ENCODE measurements around the gene EXOC6.
"Not testable (repeated sequence)": the region's sequence is repeated elsewhere in the genome, so short reads cannot be mapped to it uniquely, and the experiment has no call there.

Gene EXOC6

DNA sequence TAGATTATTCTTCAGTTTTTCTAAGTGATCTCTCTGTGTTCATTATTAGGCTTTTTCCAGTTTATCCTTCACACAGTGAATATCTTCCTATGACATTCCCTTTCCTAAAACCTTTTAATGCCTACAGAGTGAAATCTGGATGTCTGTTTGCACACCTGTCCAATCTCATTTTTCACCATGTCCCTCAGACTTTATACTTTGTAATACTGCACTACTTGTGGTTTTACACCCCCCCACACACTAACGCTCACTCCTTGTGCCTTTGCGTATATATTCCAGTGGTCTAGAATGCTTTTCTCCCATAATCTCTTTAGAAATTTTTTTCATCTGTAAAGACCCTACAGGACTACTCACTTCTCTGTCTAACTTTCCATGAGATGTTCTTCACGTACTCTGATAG is 98.2 kb downstream of the EXOC6 start:
- no peak for DNase-seq (ENCODE audit: low read depth in 2 of 2)

DNA sequence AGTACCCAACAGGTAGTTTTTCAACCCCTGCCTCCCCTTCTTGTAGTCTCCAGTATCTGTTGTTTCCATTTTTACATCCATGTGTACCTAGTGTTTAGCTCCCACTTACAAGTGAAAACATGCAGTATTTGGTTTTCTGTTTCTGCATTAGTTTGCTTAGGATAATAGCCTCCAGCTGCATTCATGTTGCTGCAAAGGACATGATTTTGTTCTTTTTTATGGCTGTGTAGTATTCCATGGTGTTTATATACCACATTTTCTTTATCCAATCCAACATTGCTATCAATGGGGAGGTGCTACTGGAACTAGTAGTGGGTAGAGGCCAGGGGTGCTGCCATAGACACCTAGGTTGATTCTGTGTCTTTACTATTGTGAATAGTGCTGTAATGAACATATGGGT is 104.3 kb downstream of the EXOC6 start:
- not testable (repeated sequence) for DNase-seq (ENCODE audit: low read depth in 2 of 2)

DNA sequence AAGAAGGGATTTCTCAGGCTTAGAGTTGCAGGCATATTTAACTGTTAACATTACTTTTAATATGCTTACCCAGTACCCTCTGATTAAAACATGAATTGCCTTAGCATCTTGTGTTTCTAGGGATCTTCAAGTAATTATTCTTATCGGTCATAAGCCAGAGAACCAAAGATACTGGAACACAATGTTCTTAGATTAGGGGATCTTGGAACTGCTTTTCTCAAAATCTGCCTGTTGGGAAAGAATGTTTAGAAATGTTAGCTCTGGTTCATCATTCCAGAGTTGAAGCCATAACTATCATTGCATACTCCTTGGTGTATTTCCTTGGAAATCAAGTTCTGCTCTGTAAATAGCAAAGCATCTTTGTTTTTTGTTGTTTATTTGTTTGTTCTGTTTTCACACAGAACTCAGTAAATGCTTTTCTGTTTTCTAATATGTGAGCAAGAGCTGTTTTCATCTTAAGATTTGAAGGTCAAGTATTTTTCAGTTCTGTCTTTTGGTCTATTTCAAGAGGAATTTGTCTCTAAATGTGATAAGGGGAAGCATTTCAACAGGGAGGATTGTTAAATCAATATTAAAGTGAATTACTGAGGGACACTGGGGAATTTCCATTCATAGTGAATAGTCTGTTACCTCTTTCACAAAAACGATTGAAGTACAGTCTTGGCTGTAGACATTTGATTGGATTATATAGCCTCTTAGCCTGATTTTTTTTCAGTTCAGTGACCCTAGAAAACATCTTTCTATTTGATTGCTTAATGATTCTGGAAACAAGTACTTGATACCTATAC is 109.1 kb downstream of the EXOC6 start:
- DNase-seq (ENCODE audit: low read depth in 2 of 2): no peak

DNA sequence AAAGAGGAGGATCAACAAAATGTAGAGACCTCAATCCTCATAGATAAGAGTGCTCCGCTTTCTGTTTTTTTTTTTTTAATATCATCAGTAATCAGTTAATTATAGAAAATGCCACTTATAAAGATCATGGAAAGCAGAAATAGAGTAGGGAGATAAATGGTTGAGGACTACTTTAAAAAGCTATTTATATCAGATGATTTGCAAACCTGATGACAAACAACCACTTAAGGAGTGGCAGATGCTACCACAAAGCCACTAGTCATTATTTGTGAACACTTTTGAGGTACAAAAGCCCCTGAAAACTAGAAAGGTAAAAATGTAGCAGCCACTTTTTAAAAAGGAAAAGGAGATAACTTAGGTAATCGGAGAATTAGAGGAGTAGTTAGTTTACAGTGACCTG is 113.3 kb downstream of the EXOC6 start:
- no peak for DNase-seq (ENCODE audit: low read depth in 2 of 2)

DNA sequence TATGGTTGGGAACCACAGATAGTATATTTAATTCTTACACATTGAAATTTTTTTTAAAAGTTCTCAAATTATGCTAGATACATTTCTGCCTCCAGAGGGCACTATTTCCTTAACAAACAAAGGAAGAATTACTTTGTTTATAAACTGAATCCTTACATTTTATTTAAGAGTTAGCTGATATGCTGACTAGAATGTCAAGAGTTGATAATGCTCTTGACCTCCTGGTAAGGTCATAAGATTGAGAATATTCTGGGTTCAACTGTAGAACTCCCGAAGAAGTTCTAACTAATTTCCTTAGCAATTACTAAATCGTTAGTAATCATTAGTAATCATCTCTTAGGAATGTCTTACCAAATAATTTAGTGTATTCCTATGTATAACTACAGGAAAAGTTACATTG is 117.0 kb downstream of the EXOC6 start:
- DNase-seq (ENCODE audit: low read depth in 2 of 2): no peak

DNA sequence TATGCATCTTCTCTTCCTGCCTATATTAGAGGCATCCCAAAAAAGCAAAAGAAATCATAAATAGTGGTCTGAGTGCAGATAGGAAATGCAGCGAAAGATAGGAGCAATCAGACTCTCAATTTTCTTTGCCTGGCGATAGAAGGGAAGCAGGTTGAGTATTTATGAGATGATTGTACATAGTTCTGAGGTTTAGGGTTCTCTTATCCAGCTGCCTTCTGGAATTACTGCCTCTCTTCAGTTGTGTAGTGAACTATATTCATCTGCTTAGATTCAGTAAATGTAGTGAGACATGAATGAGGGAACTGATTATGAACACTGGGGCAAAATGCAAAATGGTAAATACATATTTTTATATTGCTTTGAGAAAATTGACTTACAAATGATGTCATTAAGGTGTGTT is 119.3 kb downstream of the EXOC6 start:
- DNase-seq (ENCODE audit: low read depth in 2 of 2): no peak

DNA sequence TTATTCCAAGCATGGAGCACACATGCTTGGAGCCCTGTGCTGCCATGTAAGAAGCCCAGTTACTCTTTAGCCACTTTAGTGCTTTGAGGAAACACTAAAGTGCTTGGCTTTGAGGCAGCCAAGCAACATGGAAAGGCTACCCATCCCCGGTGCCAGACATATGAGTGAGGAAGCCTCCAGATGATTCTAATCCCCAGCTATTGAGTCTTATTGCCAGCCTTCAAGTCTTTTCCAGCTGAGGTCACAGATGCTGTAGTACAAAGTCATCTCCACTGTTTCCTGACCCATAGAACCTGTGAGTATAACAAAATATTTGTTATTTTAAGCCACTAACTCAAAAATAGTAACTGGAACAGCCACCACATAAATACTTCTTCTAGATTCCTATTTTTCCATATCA is 120.8 kb downstream of the EXOC6 start:
- no peak for DNase-seq (ENCODE audit: low read depth in 2 of 2)

DNA sequence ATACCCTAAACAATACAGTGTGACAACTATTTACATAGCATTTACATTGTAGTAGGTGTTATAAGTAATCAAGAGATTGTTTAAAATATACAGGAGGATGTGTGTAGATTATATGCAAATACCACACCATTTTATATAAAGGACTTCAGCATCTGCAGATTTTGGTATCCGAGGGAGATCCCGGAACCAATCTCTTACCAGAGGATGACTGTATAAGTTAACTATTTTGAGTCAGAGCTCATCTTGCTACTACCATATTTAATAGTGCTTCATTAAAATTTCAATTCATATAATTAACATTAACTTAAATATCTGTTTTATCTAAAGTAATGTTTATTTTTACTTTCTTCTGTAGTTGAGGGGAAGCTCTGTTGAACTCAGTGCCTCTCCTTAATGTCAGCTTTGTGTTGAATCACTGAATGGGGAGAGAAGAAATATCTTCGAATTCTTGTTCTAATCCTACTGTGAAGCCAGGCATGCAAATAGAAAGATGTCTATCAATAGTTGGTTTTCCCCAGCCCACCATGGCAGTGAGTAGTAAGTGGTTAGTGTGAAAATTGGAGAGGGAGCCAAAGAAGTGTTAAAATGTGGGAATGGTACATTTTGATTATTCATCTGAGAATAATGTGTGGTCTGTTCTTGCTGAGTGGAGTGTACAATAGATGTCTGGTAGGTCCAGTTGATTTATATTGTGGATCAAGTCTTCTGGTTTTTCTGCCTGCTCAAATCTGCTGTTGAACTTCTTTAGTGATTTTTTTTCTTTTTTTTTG is 122.2 kb downstream of the EXOC6 start:
- no peak for DNase-seq (ENCODE audit: low read depth in 2 of 2)

DNA sequence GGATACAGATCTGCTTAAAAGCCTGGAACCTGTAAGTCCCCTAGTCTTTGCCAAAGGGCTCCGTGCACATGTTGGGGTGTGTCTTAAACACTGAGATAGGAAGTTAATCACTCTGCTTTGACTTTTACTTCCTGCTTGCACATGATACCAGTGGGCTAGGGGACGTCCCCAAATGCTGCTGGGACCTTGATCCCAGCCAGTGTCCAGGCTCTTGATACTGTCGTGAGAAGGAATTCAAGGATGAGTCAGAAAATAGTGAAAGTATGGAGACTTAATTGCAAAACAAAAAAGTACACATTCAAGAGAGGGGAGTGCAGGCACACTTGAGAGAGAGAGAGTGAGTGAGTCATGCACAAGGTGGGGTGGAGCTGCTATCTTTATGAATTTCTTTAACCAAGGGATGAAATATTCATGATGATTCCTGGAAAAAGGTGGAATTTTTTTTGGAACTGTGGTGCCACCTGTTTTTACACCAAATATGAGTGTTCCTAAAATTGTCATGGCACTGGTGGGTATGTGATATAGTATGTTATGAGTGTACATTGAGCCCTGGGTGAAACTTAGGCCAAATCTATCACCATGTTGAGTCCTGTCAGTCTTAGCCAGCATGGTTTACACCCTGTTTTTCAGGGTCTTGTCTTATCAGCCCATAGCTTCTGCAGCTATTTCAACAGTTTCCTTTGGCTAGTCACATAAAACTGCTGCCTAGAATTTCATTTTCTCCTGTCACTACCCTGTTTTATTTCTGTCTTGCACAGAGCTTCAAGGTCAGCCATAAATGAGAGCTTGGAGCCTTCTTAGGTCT is 123.9 kb downstream of the EXOC6 start:
- DNase-seq (ENCODE audit: low read depth in 2 of 2): no peak

DNA sequence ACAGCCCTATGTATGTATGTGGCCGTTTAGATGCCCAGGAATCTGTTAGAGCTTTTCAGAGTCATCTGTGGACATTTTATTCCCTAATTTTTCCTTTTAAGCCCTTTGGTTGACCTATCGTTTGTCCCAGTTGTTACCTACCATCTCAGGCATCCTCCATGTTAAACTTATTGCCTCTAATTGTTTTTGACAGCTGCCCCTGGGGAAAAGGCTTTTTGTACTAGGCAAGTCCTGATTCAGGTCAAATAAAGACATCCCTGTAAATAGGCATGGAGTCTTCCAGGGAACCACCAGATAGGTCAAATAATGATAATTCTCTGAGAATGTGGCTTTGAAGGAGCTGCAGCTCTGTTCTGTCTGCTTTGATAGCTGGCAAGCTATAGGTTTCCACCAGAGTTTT is 124.6 kb downstream of the EXOC6 start:
- DNase-seq (ENCODE audit: low read depth in 2 of 2): no peak

DNA sequence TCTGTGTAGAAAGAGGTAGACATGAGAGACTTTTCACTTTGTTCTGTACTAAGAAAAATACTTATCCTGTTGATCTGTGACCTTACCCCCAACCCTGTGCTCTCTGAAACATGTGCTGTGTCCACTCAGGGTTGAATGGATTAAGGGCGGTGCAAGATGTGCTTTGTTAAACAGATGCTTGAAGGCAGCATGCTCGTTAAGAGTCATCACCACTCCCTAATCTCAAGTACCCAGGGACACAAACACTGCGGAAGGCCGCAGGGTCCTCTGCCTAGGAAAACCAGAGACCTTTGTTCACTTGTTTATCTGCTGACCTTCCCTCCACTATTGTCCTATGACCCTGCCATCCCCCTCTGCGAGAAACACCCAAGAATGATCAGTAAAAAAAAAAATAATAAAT is 128.0 kb downstream of the EXOC6 start:
- DNase-seq (ENCODE audit: low read depth in 2 of 2): not testable (repeated sequence)

DNA sequence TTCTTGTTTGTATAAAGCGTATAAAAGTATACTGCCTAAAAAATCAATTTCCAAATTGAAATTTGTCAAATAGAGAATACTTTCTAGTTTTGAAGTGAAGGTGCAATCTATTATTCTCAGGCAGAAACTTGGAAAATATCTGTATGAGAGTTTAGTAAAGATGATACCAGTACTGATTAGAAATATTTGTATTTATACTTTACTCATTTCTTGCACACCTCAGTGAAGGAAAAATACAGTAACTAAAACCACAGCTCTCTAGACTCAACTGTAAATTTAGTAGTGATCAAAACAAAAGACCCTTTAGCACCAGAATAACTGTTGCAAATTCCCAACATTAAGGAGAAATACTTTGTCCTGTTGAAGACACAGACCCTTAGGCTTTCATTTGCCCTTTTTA is 140.9 kb downstream of the EXOC6 start:
- DNase-seq (ENCODE audit: low read depth in 2 of 2): no peak

DNA sequence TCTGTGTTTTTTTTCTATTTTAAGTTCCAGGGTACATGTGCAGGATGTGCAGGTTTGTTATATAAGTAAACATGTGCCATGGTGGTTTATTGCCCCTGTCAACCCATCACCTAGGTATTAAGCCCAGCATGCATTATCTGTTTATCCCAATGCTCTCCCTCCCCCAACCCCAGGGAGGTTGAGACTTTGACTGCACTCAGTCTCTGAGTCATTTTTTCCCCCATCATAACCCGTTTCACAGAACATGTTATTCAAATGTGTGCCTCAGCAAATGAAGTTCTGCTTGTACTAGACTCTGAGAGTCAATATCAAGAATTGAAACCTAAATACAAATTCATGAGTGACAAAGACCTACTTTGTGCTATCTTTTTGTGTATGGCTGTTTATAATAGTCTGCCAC is 142.3 kb downstream of the EXOC6 start:
- no peak for DNase-seq (ENCODE audit: low read depth in 2 of 2)

DNA sequence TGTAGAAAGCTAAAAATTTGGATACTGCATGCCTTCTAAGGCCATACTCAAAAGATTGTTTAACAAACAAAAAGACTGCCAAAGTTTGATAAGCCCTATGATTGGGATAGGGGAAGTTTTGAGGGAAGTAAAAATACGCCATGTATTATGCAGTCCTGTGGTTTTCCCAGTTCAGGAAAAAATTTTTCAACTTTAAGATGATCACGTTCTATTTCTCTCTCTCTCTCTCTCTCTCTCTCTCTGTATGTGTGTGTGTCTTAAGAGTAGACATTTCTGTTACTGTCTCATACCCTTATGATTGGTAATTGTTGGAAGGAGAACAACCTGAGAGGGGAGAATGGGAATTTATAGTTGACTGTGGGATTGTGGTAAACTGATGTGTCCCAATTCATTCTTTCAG is 143.2 kb downstream of the EXOC6 start:
- no peak for DNase-seq (ENCODE audit: low read depth in 2 of 2)

DNA sequence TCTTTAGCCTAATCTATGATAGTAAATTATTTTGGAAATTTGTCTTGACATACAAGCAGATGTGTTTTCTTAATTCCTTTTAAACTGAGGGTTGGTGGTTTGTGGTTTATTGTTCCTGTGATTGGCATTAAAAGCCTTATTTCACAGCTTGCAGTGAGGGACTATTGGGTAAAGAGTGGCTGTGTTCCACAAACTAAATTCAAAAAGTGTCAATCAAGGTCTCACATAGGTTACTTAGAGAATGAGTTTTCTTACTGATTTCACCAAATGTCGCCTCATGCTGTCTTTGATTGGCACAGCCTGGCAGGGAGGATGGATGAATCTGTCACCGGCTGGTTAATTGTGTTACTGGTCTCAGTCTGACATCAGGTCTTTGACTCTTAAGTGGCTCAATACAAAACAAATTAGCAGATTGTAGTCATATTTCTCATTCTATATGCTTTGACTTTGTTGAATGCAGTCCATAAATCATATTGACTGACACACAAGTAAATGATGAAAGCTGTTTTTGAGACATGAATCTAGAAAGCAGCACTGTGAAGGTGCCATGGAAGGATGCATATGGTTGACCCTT is 145.5 kb downstream of the EXOC6 start:
- no peak for DNase-seq (ENCODE audit: low read depth in 2 of 2)

DNA sequence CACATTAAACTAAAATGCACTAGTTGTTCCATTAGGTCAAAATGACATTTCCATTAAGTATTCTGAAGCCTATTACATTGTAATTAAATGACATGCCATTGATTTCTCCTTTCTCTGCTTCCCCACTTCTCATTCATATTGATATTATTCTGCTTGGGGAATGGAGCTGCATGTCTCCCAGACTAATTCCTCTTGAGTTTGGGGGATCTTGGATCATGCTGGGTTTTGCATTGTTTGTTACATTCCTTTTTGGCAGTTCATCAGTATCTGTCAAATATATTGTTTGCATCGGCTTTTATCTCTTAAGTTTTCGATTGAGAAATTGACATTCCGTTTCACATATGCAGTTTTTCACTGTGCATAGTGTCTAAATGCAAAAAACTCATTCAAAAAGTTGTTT is 147.2 kb downstream of the EXOC6 start:
- DNase-seq (ENCODE audit: low read depth in 2 of 2): no peak

DNA sequence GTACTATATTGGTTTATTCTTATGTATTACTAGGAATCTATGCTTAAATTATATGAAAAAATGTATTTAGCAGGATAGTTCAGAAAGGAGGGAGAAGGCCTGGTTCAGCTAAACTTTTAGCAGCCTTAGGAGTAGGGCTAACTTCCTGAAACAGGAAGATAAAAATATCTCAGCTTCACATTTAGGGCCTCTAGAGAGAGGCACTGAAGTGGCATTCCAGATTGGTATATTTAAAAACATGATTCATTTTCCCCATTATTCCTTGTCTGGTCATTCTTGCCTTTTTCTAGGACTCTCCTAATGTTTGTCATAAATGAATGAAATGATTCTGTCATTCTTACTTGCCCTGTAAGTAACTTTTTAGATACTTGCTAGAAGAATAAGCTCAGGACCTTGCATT is 149.3 kb downstream of the EXOC6 start:
- DNase-seq (ENCODE audit: low read depth in 2 of 2): no peak

DNA sequence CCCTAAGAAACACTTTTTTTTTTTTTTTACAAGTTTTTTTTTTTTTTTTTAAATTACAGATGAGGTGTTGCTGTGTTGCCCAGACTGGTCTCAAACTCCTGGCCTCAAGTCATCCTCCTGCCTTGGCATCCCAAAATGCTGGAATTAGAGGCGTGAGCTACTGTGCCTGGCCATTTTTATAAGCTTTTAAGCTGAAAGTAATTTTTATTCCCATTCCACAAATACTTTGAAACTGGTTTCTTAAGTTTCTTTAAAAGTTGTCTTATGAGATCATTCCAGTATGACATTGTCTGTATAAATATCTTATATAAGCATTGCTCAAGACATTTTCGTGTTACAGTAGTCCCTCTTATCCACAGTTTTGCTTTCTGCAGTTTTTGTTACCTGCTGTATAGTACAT is 150.9 kb downstream of the EXOC6 start:
- DNase-seq (ENCODE audit: low read depth in 2 of 2): no peak

DNA sequence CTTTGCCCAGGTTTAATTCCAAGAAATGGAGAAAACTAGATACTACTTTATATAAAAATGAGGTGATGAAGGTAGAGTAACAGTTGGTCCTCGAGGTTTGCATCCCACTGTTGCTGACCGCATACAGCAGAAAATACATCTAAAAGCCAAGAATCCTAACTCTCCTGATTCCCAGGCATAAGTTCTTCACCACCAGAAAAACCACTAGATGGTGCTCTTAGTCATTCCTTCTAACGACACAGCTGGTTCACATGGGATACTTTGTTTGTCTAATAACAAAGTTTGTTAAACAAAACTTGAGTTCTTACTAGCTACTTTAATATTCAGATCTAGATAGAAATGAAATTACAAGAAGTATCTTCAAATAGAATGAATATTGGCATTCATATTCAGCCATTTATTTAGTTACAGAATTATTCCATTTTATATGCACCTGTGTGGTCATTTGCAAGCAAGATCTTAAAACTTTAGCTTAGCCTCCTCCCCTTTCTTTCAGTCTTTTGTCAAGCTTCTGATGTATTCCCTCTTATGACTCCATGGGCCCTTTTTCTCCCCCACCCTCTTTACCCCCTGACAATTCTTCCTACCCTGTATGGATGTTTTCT is 158.2 kb downstream of the EXOC6 start:
- no peak for DNase-seq (ENCODE audit: low read depth in 2 of 2)

DNA sequence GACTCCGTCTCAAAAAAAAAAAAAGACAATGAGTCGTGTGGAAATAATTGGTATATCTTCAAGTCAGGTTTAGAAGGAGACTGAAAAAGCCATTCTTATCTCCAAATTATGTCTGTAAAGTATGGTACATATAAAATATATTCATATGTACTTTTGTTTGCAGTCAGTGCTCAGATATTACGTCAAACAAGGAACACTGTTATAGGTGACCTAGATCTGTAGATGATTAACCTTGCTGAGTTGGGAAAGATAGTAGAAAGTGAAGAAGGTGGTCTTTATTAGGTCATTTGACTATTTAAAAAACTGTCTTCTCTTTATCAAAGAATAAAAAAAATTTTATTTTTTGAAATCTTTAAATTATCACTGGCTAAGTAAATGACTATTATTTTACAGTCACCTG is 167.4 kb downstream of the EXOC6 start:
- DNase-seq (ENCODE audit: low read depth in 2 of 2): no peak

DNA sequence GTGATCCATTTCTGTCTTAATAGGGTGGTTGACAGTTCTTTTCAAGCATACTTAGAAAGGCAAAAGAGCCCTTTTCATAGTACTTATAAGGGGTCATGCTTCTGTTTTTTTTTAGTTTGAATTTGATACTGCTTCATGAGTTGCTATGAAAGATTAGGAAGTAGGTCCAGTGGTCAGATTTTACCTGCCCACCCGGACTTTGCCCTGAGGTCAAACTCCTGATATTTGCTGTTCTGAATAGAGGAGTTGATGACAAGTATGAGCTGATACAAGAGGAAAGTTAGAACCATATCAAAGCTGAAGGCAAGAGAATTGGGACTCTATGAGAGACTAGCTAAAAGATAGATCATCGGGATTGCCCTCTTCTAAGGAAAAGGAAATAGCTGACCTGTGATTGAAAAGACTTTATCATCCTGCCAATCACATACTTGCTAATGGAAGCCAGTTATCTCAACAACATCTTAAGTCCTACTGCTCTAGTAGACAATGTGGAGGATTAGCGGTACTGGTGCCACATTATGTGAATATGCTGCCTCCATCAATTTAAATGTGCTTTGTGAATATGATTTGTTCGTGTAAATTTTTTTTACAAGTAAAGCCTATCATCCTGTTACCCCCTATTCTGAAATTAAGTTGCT is 174.8 kb downstream of the EXOC6 start:
- DNase-seq (ENCODE audit: low read depth in 2 of 2): no peak

Measured in stimulated activated CD4-positive, alpha-beta T cell treated with anti-CD3 and anti-CD28 coated beads, Interleukin-1b, Interleukin-23, amount 100 ng/mL, for 1 hour (primary cell).